H9 (cell line): Measurements from ENCODE around the gene ANO2. TPM values are rescaled to one million over a fixed set of nuclear protein-coding genes. Genes with fewer than 3 reads are reported as not detected.

Experiments
- DNase-seq: peaks from one replicate; pipeline ENCODE4 v3.0.0-alpha.2; 2017
- H2AFZ ChIP-seq: one replicate; pipeline ENCODE4 v1.6.1; 2013; ENCODE audit warnings: mild to moderate bottlenecking, low read length, control low read depth, moderate library complexity
- H2AK5ac ChIP-seq: 2 replicates; pipeline ENCODE4 v1.6.1; 2013; ENCODE audit warnings: low read length, control low read depth, mixed read lengths; ENCODE audit not compliant: insufficient read length
- H2BK120ac ChIP-seq: one replicate; pipeline ENCODE4 v1.6.1; 2013; ENCODE audit warnings: low read depth, mild to moderate bottlenecking, low read length, control low read depth, inconsistent platforms; ENCODE audit not compliant: poor library complexity, severe bottlenecking
- H2BK12ac ChIP-seq: 2 replicates; pipeline ENCODE4 v1.6.1; 2013; ENCODE audit warnings: low read length, control low read depth, mixed read lengths, low read depth; ENCODE audit not compliant: insufficient read length
- H2BK15ac ChIP-seq: 2 replicates; pipeline ENCODE4 v1.6.1; 2013; ENCODE audit warnings: low read depth, low read length, control low read depth
- H2BK20ac ChIP-seq: one replicate; pipeline ENCODE4 v1.6.1; 2013; ENCODE audit warnings: low read depth, mild to moderate bottlenecking, low read length, control low read depth, inconsistent platforms; ENCODE audit not compliant: poor library complexity, severe bottlenecking
- H2BK5ac ChIP-seq: 2 replicates; pipeline ENCODE4 v1.6.1; 2013; ENCODE audit warnings: low read length, control low read depth, mixed read lengths; ENCODE audit not compliant: insufficient read length
- H3K14ac ChIP-seq: 2 replicates; pipeline ENCODE4 v1.6.1; 2013; ENCODE audit warnings: low read length, control low read depth; ENCODE audit not compliant: insufficient read depth
- H3K18ac ChIP-seq: 2 replicates; pipeline ENCODE4 v1.6.1; 2013; ENCODE audit warnings: low read depth, mild to moderate bottlenecking, mixed read lengths, low read length, control low read depth; ENCODE audit not compliant: insufficient read length
- H3K23ac ChIP-seq: 2 replicates; pipeline ENCODE4 v1.6.1; 2013; ENCODE audit warnings: low read length, control low read depth, mixed read lengths, low read depth; ENCODE audit not compliant: insufficient read length
- H3K23me2 ChIP-seq: 2 replicates; pipeline ENCODE4 v1.6.1; 2013; ENCODE audit warnings: low read depth, mild to moderate bottlenecking, mixed read lengths, low read length, control low read depth; ENCODE audit not compliant: insufficient read length, poor library complexity, severe bottlenecking
- H3K27ac ChIP-seq: 2 replicates; pipeline ENCODE4 v1.5.1; 2013; ENCODE audit warnings: low read length, control low read depth, mixed read lengths, low read depth; ENCODE audit not compliant: insufficient read length
- H3K27me3 ChIP-seq: 2 replicates; pipeline ENCODE4 v1.6.1; 2013; ENCODE audit warnings: low read length, control low read depth, inconsistent platforms; ENCODE audit not compliant: insufficient read depth
- H3K4ac ChIP-seq: 2 replicates; pipeline ENCODE4 v1.6.1; 2013; ENCODE audit warnings: low read depth, mild to moderate bottlenecking, control low read depth, inconsistent platforms, low read length, moderate library complexity
- H3K4me1 ChIP-seq: 2 replicates; pipeline ENCODE4 v1.6.1; 2013; ENCODE audit warnings: low read length, control low read depth, inconsistent platforms; ENCODE audit not compliant: insufficient read depth
- H3K4me2 ChIP-seq: 2 replicates; pipeline ENCODE4 v1.6.1; 2013; ENCODE audit warnings: low read length, control low read depth, mixed read lengths; ENCODE audit not compliant: insufficient read length, insufficient read depth
- H3K56ac ChIP-seq: 2 replicates; pipeline ENCODE4 v1.6.1; 2013; ENCODE audit warnings: low read depth, mild to moderate bottlenecking, mixed read lengths, low read length, control low read depth; ENCODE audit not compliant: insufficient read length
- H3K79me1 ChIP-seq: 2 replicates; pipeline ENCODE4 v1.6.1; 2013; ENCODE audit warnings: low read depth, mild to moderate bottlenecking, moderate library complexity, low read length, control low read depth, inconsistent platforms; ENCODE audit not compliant: insufficient read depth, poor library complexity, severe bottlenecking
- H3K79me2 ChIP-seq: 2 replicates; pipeline ENCODE4 v1.6.1; 2013; ENCODE audit warnings: low read length, control low read depth, inconsistent platforms; ENCODE audit not compliant: insufficient read depth
- H3K9ac ChIP-seq: 2 replicates; pipeline ENCODE4 v1.6.1; 2013; ENCODE audit warnings: low read length, control low read depth, mixed read lengths; ENCODE audit not compliant: insufficient read length; ENCODE audit errors: extremely low read depth
- H3K9me3 ChIP-seq: one replicate; pipeline ENCODE4 v1.6.1; 2013; ENCODE audit warnings: low read depth, low read length, inconsistent platforms; ENCODE audit not compliant: control insufficient read depth
- H3T11ph ChIP-seq: one replicate; pipeline ENCODE4 v1.6.1; 2013; ENCODE audit warnings: mild to moderate bottlenecking, low read length, control low read depth, inconsistent platforms
- H4K20me1 ChIP-seq: one replicate; pipeline ENCODE4 v1.6.1; 2013; ENCODE audit not compliant: control insufficient read depth, insufficient read length, insufficient read depth
- H4K5ac ChIP-seq: 2 replicates; pipeline ENCODE4 v1.6.1; 2013; ENCODE audit warnings: low read depth, mild to moderate bottlenecking, mixed read lengths, low read length, control low read depth; ENCODE audit not compliant: insufficient read length
- H4K8ac ChIP-seq: replicated peaks from 2 replicates; pipeline ENCODE4 v1.6.1; 2013; ENCODE audit warnings: low read length, control low read depth, mixed read lengths, low read depth; ENCODE audit not compliant: insufficient read length
- H4K91ac ChIP-seq: 2 replicates; pipeline ENCODE4 v1.6.1; 2013; ENCODE audit warnings: low read depth, mild to moderate bottlenecking, moderate library complexity, mixed read lengths, low read length, control low read depth; ENCODE audit not compliant: insufficient read length
- H3K27ac Mint-ChIP-seq, 3 experiments: 2 replicates in 2 of 3; 3 replicates in 1 of 3; pipeline ENCODE4 v1.8.0; 2020 to 2021; ENCODE audit warnings: mixed read lengths in 3 of 3, mild to moderate bottlenecking in 1 of 3, moderate library complexity in 1 of 3
- H3K27me3 Mint-ChIP-seq: 2 replicates; pipeline ENCODE4 v1.8.0; 2021; ENCODE audit warnings: low read depth, mild to moderate bottlenecking, moderate library complexity, mixed read lengths
- H3K36me3 Mint-ChIP-seq, 3 experiments: 2 replicates in 2 of 3; 3 replicates in 1 of 3; pipeline ENCODE4 v1.8.0; 2020 to 2021; ENCODE audit warnings: low read depth in 3 of 3, mixed read lengths in 3 of 3; ENCODE audit not compliant: insufficient read depth in 1 of 3
- H3K4me1 Mint-ChIP-seq, 2 experiments: 2 replicates each; pipeline ENCODE4 v1.8.0; 2020; ENCODE audit warnings: mixed read lengths in 2 of 2
- H3K4me3 Mint-ChIP-seq, 2 experiments: 2 replicates in 1 of 2; 3 replicates in 1 of 2; pipeline ENCODE4 v1.8.0; 2020 to 2021; ENCODE audit warnings: mild to moderate bottlenecking in 2 of 2, mixed read lengths in 2 of 2, moderate library complexity in 1 of 2
- H3K9me3 Mint-ChIP-seq, 2 experiments: 2 replicates in 1 of 2; 3 replicates in 1 of 2; pipeline ENCODE4 v1.8.0; 2020; ENCODE audit warnings: mild to moderate bottlenecking in 2 of 2, mixed read lengths in 2 of 2, moderate library complexity in 1 of 2
- CTCF ChIP-seq: fragments of 200-600 bp; sonication (generic); conservative IDR thresholded peaks from 3 replicates; pipeline ENCODE4 v1.8.0; 2021; ENCODE audit warnings: antibody characterized with exemption, mild to moderate bottlenecking
- WGBS: extraction: QIAGEN DNeasy Blood & Tissue Kit; methylation state at CpG from one replicate; pipeline ENCODE4 v1.1.7; 2013; ENCODE audit warnings: missing lambda C conversion rate, low lambda C conversion rate, mixed read lengths; ENCODE audit not compliant: insufficient read length; ENCODE audit errors: extremely low coverage; 5-methylcytosine and 5-hydroxymethylcytosine counted together
- total RNA-seq: library from RNA; stranded (reverse); gene quantifications from 2 replicates; pipeline ENCODE4 v1.2.1, GENCODE V29; 2021

Gene ANO2
- total RNA-seq, 1 experiment from 2014 or later, result 3.8 TPM

GRCh38 chr12:5817246-5817645, 127.8 kb downstream of the ANO2 start:
- Mint-ChIP-seq H3K36me3 (peaks cover 13 to 26% (median 15%) of the 10 kb centered on the region in 3 experiments; a peak in 6 of 7 replicates), H3K4me3 (no peak overlapping the region), H3K27me3 (peaks cover 4% of the 10 kb centered on the region), H3K9me3 (peaks cover 13 to 22% of the 10 kb centered on the region in 2 experiments), H3K27ac (no peak overlapping the region), H3K4me1 (peaks cover 7 to 15% of the 10 kb centered on the region in 2 experiments)
- Histone ChIP-seq H3K4ac (no peak overlapping the region), H3K27me3 (no peaks in the 10 kb centered on the region), H2BK120ac (no peak overlapping the region), H2AFZ (no peak overlapping the region), H3K79me1 (no peaks in the 10 kb centered on the region), H2BK5ac (no peak overlapping the region), H3K56ac (no peak overlapping the region), H2BK15ac (no peak overlapping the region), H3T11ph (no peak overlapping the region), H3K27ac (no peak overlapping the region), H4K20me1 (no peaks in the 10 kb centered on the region), H3K4me2 (no peak overlapping the region), H3K23me2 (no peaks in the 10 kb centered on the region), H4K5ac (no peak overlapping the region), H3K9ac (no peak overlapping the region), H3K9me3 (no peaks in the 10 kb centered on the region), H3K4me1 (no peaks in the 10 kb centered on the region), H4K91ac (no peak overlapping the region), H2BK20ac (no peak overlapping the region), H3K23ac (no peak overlapping the region), H2AK5ac (no peak overlapping the region), H4K8ac (no peak overlapping the region), H3K79me2 (no peaks in the 10 kb centered on the region), H2BK12ac (no peak overlapping the region), H3K18ac (no peak overlapping the region), H3K14ac (no peak overlapping the region)
- no peak for TF ChIP-seq CTCF
- DNase-seq, result no peak
- WGBS, result no CpG with 5 or more reads among the region's 4 CpGs
